NCI-H69 (cell line): ENCODE measurements around the gene EIF5.
A peak's percentile ranks its signal among the peaks of the same experiment; 100 is the strongest.

Experiments
- DNase-seq: peaks from one replicate; lab custom pipeline; 2025; lab: John Stamatoyannopoulos, UW

The EIF5 gene

DNA sequence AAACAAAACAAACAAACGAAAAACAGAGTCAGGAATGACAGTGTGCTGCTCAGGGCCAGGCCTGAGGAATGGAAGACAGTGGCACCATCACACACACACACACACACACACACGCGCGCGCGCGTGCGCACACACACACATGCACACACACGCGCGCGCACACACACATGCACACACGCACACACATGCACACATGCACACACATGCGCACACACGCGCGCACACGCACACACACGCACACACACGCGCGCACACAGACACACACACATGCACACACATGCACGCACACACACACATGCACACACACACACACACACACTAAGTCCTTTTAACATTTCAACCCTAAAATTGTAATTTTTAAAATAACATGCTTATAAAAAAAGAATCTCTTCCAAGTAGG, 38.0 kb downstream of the EIF5 start:
- no peak for DNase-seq

DNA sequence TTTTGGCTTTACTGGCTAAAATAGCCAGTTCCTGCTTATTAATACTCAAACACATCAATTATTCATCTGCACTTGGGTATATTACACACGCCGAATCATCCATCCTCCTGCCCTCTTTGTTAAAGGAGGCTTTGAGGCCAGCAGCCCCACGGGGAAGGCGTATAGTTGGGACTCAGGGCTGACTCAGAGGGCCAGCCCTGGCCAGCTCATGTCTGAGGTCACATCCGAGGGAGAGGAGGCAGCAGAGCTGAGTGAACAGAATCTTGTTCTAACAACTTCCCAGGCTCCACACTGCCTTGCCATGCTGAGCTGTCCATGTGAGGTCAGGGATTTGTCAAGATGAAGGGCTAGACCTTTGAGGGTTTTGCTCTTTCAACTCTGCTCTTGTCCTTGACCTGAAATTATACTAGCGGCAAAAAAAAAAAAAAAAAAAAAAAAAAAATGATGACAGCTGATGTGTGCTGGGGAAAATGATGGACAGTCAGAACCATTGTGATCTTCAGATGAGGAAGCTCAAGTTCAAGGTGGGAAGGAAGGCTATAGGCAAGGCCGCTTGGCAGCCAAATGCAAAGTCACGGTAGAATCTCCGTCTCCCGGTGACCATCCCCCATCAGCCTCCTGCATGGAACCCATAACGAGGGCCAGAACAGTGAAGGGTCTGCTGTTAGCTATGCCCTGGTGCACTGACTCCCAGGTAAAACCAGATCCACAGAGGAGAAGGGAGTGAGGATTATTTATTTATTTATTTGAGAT, 38.7 kb downstream of the EIF5 start:
- no peak for DNase-seq

DNA sequence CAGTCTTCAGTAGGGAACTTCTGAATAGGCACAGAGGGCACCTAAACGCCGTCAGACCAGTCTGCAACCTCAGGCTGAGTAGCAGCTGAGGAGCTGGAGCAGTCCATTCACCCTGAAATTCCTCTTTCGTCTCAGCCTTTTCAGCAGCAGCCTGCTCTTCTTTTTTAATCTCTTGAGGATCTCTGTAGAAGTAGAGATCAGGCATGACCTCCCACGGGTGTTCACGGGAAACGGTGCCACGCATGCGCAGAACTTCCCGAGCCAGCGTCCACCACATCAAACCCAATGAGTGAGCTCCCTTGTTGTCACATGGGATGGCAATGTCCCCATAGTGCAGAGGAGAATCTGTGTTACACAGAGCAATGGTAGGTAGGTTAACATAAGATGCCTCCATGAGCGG, 40.1 kb downstream of the EIF5 start:
- DNase-seq: no peak

DNA sequence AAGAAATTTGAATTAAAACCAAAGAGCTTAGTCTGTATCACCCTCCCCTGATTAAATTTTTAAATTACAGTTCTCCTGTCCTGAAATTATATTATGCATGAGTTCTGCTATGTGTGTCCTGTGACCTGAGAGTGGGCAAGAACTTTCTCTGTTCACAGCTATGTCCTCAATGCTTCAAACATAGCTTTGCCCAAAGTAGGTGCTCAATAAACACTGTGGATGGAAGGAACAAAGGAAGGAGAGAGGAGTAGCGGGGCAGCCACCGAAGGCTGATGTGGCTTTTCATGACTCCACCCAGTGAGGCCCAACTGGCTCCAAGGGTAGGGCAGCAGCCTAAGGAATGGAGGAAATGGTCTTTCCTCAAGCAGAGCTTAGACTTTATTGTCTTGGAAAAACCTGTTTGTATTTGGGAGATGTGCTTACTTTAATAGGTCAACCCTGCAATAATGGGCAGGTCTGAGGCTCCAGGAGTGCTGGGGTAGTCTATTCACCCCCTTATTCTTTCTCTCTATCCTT, 43.5 kb downstream of the EIF5 start:
- DNase-seq: no peak

DNA sequence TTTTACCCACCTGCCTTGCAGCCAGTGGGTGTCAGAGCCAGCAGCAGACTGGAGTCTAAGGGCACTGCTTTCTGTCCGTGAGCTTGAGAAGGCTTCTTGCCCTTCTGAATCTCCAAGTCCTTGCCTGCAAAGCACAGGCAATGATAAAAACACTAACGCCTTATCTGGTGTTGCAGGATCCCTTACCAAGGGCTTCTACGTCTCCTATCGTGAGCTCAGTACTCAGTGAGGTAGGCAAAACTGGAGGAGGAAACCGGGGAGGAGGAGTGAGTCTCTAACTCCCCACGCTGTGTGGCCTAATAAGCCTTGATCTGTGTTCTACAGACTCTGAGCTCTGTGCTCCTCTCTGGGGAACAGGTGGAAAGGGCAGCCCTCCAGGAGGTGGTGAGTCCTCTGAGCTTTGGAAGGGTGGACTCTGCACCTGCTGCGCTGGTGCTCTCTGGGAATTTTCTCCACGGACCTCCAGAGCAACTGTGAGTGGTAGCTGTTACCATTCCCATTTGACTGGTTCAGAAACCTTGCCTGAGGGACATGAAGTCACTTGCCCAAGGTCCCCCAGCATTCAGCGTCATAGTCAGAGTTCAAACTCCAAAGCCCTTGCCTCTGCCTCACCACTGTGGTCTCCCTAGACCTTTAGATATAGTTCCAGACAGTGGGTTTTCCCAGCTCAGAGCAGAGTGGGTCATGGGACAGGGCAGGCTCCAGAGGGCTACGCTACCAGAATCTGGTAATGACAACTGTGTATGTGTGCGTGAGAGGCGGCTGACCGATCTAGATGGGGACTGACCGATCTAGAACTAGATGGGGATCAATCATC, 44.2 kb downstream of the EIF5 start:
- DNase-seq: no peak

DNA sequence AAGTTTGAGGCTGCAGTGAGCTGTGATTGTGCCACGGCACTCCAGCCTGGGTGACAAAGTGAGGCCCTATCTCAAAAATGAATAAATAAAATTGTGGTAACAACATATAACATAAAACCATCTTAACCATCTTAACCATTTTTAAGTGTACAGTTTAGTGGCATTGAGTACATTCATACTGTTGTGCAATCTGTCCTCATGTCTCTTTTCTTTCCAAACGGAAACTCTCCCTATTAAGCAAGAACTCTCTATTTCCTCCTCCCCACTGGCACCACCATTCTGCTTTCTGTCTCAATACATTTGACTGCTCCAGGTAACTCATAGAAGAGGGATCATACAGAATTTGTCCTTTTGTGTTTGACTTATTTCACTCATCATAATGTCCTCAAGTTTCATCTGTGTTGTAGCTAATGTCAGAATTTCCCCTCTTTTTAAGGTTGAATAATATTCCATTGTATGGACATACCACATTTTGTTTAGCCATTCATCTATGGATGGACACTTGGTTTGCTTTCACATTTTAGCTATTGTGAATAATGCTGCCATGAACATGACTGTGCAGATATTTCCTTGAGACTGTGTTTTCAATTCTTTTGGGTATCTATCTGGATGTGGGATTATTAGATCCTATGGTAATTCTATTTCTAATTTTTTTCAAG, 46.8 kb downstream of the EIF5 start:
- DNase-seq: no peak

DNA sequence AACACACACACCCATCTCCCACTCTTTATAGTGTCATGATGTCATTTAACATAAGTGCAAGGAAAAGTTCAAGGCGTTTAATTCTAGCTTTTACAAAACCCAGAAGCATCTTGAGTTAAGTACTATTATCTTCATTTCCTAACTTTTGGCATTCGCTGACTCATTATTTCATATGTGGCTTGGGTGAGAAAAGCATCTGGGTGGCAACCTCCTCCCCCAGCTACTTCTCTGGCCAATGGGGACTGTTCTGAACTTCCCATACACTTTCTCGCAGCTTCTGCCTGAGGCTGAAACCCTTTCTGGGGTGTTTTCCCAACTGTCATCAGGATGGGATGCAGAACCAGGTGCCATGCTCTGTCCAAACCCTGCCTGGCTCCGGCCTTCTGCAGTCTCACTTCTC, 48.3 kb downstream of the EIF5 start:
- no peak for DNase-seq

DNA sequence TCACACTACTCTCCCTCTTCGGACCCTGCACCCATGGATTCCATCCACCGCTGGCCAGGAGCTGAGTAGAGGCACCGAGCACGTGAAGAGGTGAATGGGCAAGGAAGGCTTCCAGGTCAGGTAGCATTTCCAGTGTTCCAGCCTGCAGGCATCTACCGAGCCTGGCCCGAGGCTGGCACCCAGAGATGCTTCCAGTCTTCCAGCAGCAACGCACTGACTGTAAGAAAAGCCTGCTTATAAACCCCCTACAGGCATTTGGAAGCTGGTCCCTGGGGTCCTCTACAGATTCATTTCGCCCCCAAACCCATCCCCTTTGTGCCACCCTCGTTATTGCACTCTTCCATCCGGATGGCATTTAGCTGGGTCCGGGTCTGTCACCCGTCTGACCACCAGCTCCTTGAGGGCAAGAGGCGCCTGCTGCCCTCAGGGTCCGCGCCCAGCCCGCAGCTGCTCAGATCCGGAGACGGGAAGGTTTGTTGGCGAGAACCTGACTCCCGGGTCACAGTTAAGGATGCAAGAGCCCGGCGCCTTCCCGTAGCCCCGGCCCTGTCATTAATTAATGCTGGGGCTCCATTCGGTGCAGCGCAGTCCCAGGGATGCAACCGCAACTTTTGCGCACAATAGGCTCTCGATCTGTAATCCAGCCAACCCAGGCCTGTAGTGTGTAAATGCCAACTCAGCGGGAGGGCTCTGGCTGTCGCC, 50.6 kb downstream of the EIF5 start:
- peak; percentile 47 for DNase-seq

DNA sequence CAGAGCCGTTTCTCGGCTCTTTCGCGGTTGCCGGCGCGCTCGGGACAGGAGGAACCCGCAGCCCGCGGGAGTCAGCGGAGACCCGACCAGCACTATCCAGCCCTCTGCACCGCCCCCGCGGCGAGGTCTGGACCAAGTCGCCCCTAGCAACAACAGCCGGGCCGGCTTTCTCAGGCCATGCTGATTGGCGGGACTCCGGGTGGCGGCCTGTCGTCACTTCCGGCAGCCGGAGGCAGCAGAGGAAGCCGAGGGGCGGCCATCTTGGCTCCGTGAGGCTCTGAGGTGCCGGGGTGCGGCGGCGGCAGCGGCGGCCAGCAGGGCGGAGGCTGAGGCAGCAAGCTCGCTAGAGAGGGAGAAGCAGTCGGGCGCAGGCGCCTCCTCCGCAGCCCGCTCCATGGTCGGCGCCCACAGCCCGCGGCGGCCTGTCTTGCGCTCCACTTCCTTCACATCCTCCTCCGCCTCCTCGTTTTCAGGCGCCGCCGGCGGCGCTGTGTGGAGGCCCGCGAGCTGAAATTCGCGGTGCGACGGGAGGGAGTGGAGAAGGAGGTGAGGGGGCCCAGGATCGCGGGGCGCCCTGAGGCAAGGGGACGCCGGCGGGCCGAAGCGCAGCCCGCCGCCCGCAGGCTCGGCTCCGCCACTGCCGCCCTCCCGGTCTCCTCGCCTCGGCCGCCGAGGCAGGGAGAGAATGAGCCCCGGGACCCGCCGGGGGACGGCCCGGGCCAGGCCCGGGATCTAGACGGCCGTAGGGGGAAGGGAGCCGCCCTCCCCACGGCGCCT, 51.3 kb downstream of the EIF5 start, which contains the start of gene MARK3:
Gene MARK3, plus strand, starts transcription at position 264 of the 777 bp plus-strand sequence. CDS start 615 bp downstream, outside the sequence.
- DNase-seq: peak; percentile 98

DNA sequence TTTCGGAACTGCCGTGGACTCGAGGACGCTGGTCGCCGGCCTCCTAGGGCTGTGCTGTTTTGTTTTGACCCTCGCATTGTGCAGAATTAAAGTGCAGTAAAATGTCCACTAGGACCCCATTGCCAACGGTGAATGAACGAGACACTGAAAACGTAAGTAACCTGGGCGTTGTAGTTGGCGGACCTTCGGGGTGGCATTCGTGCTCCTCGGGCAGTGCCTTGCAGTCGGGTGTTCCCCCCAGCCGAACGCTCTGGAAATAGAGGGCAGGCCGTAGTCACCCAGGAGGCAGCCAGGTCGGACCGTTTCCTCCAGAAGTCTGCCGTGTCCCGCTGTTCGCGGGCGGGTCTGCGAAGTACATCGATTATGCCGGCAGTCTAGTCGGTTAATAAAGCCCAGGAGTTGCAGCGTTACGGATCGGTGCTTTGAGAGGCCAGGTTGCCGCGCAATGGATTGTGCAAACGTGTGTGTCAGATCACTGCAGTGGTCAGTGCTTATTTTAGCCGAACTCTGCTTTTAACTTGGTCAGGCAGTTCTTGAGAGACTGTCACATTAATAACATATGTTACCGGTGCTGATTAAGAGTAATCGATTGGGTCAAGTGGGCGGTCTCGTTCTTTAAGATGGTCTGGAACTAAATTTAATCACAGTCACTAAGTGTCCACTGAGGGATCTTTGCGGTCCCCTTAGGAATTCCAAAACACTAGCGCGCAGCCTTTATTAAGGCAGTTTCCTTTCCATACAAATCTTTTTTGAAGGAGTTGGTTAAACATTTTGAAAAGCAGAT, 52.1 kb downstream of the EIF5 start:
- peak; percentile 60 for DNase-seq

DNA sequence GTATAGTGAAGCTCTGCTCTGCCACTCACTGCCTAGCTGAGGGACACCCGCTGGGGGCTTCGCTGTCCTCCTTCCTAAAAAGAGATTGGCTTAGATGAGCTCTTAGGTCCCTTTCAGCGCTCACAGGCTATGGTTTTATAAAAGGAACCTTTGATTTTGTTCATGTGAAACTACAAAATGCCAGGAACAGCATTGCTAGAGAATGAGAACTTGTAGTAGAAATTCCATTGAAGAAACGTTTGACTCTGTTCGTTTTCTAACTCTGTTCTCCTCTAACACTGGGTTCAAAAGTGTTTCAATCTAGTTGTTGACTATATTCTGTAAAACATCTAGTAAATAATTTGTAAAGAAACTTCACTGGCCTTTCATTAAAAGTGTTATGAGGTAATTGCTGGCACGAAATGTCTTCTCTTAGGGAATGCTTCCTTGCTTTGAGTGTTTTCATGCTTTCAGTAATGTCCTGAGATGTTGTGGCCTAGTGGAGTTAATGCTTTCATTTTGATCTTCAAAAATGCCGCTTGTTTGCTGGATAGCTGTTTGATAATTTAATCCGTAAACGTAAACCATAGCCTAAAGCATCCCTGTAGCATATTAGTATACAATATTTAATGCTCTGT, 52.8 kb downstream of the EIF5 start:
- peak; percentile 32 for DNase-seq

DNA sequence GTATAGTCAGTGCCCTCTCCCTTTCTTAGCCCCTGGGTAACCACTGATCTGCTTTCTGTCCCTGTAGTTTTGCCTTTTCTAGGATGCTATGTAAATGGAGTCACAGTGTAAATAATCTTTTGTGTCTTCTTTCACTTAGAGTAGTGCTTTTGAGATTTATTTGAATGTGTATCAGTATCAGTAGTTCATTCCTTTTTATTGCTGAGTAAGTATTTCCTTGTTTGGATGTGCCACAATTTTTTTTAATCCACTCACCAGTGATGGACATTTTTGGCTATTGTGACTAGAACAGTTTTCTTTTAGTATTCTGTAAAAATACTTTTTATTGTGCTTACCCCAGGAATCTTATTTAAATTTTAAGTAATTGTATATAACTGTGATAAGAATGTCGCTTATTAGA, 54.6 kb downstream of the EIF5 start:
- DNase-seq: no peak

DNA sequence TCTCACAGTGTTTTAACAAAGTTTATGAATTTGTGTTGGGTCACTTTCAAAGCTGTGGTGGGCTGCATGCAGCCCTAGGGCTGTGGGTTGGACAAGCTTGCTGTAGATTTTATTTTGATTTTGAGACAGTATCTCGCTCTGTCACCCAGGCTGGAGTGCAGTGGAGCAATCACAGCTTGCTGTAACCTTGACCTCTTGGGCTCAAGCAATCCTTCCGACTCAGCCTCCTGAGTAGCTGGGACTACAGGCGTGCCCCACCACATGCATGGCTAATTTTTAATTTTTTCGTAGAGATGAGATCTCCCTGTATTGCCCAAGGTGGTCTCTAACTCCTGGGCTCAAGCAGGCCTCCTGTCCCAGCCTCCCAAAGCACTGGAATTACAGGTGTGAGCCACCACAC, 56.6 kb downstream of the EIF5 start:
- DNase-seq: no peak

DNA sequence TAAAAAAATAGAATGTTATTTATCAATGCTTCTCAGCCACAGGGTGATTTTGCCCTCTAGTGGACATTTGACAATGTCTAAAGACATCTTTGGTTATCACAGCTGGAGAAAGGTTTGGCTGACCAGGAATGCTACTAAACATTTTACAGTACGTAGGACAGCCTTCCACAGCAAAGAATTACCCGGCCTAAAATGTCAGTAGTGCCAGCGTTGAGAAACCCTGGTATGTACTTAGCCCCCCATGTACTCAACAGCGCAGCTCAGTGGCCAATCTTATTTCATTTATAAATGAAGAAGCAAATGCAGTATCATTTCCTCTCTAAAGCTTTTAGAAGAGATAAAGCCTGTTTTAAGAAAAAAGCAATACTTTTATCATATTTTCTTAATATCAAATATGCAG, 57.0 kb downstream of the EIF5 start:
- DNase-seq: peak; percentile 55

DNA sequence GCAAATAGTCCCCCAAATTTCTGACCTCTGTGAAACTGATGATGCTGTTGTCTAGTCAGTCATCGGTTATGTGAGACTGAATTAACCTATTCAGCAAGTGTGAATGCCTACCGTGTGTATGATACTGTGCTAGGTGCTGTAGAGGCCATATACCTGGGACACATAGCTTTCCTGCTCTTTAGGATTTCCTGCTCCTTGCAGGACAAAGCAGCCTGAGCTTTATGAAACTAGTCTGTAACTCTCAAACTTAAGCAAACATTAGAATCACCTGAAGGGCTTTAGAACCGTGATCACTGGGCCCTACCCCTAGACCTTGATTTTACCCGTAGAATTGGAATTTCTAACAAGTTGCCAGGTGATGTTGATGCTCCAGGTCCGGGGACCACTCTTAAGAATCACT, 58.1 kb downstream of the EIF5 start:
- no peak for DNase-seq

DNA sequence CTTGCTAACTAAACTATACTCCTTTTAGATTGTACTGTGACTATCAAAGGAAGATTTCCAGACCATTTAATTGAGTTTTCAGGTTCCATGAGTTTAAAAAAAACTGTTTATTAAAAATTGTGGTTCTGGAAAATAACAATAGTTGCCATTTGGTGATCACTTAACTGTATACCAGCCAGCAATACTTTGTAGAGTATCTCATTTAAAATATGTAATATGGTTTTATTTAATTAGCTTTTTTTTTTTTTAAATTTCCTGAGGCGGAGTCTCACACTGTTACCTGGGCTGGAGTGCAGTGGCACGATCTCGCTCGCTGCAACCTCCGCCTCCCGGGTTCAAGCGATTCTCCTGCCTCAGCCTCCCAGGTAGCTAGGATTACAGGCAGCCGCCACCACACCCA, 58.5 kb downstream of the EIF5 start:
- no peak for DNase-seq

DNA sequence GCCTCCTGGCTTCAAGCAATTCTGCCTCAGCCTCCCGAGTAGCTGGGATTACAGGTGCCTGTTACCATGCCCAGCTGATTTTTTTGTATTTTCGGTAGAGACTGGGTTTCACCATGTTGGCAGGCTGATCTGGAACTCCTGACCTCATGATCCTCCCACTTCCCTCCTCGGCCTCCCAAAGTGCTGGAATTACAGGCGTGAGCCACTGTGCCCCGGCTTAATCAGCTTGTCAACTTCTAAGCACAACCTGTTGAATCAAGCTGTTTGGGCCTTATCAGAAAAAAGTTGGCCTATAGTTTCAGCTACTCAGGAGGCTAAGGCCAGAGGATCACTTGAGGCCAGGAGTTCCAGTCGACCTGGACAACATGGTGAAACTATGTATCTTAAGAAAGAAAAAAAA, 59.0 kb downstream of the EIF5 start:
- DNase-seq: no peak

DNA sequence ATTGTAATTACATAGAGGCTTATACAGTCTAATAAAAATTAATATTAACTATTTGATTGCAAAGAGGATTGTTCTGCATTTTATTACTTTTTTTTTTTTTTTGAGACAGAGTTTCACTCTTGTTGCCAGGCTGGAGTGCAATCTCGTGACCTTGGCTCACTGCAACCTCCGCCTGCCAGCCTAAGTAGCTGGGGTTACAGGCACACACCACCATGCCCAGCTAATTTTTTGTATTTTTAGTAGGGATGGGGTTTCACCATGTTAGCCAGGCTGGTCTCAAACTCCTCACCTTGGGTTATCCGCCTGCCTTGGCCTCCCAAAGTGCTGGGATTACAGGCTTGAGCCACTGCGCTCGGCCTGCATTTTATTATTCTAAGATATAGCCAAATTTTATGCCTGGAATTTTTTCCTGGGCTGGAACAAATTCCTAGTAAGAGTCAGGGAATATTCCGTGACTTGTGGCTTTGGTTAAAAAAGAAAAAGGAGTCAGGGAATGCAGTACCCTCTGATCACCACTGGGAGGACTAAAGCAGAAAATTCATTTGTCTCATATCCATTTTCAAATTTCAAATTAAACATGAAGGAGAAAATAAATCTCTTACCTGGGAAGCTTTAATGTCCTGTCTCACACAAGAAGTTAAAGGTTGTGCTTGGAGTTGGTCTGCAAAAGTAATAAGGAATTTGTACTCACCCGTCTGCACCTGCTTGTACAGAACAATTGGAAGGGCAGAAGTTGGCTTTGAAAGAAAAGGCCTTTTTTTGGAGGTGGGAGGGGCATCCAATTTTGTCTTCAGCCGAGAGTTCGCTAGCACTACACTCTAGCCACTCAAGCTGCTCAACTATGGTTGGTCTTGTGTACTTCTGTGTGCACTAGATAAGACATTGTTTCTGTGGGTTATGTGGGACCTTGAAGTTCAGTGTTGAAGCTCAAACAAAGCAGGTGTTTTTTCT, 59.9 kb downstream of the EIF5 start:
- DNase-seq: peak; percentile 31
